GF-D8 (cell line): Measurements from ENCODE around the gene BRSK1.
A peak's percentile ranks its signal among the peaks of the same experiment; 100 is the strongest.

Experiments used
- DNase-seq: peaks from one replicate; lab custom pipeline; 2025; lab: John Stamatoyannopoulos, UW

Gene BRSK1

DNA sequence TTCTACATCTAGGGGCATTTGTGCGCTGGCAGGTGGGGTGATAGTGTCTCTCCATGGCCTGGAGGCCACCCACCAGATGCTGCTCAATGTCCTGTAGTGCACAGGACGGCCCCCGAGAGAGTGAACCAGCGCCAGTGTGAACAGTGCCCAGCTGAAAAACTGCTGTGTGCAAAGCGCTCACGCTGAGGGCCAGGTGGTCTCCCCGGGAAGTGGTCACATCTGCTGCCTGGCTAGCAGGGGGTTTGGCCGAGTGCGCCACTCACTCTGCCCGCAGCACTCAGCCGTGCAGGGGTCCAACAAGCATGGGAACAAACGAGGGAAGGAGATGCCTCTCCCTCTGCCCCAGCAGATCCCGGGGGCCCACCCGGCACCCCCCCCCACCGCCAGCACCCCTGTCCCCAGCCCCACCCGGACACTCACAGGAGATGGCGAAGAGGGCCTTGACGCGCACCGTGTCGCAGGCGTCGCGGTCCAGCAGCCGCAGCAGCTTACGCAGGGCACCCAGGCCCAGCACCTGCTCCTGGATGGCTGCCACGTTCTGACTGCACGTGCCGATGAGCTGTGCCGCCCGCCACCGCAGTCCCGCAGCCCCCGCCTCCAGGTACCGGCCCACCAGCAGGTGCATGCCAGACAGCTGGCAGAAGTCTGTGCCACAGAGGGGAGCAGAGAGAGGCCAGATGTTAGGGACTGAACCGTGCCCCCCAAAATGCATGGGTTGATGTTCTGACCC lies 9.7 kb upstream of the BRSK1 start:
- no peak for DNase-seq

DNA sequence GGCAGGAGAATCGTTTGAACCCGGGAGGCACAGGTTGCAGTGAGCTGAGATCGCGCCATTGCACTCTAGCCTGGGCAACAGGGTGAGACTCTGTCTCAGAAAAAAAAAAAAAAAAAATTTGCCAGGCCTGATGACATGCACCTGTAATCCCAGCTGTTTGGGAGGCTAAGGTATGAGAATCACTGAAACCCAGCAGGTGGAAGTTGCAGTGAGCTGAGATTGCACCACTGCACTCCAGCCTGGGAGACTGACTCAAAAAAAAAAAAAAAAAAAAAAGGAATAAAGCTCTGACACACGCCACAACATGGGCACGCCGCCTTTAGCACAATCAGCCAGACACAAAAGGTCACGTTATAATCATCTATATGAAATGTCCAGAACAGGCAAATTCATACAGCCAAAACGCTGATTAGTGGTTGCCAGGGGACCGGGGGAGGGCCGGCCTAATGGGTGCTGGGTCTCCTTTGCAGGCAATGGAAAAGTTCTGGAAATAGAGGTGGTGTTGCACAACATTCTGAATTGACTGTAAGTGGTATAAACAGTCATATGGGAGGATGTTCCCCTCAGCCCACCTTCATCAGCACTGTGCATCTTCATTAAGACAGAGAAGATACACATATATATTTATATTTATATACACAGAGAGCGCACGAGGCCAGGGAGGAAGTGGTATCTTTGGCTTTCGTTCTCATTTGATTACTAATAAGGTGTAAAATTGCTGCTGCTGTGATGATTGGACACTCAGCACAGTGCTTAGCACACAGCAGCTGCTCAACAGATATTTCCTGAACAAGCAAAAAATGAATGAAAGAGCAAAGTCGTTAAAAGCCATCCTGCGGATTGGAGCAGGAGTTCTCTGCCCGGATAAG lies 7.7 kb upstream of the BRSK1 start:
- no peak for DNase-seq

DNA sequence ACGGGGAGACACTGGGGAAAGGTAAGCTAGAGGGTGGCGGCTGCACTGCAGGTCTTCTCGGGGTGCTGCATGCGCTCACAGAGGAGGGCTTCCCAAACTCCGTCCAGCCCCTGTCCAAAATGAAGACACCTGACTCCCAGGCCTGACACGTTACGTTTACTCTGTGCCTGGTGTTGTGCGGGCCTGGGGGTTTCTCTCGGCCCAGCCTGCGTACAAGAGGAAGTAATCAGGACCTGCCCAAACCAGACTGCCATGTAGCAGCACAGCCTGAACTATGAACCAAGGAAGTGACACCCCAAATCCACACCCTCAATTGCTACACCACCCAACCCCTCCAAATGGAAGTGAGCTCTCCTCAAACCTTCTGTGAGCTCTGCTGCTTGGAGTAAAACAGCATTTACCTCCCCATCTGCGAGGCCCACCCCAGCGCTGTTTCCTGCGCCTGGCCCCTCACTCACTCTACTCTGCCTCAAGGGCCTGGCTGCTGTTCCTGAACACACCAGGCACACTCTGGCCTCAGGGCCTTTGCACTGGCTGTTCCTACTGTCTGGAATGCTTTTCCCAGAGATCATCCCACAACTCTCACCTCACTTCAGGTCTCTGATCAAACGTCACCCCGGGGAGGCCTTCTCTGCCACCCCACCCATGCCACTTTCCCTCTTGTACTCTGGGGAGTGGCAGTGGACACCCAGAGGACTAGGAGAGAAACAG lies 6.9 kb upstream of the BRSK1 start:
- DNase-seq, result no peak

DNA sequence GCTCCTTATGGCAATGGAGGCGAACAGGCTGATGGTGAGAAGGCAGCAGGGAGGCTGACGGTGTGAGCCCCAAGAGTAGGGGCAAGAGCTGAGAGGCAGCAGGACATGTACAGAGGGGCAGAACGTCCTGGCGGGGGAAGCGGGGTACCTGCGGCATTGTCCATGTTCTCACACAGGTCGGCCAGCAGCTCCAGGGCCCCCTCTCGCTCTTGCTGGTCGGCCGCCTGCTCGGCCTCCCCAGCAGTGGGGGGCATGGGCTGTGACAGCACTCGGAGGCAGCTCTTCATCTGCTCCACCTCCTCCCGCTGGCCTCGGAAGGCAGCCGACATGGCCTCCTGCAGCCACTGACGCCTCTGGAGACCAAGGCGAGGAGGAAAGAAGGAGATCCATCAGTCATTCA lies 6.3 kb upstream of the BRSK1 start:
- no peak for DNase-seq

DNA sequence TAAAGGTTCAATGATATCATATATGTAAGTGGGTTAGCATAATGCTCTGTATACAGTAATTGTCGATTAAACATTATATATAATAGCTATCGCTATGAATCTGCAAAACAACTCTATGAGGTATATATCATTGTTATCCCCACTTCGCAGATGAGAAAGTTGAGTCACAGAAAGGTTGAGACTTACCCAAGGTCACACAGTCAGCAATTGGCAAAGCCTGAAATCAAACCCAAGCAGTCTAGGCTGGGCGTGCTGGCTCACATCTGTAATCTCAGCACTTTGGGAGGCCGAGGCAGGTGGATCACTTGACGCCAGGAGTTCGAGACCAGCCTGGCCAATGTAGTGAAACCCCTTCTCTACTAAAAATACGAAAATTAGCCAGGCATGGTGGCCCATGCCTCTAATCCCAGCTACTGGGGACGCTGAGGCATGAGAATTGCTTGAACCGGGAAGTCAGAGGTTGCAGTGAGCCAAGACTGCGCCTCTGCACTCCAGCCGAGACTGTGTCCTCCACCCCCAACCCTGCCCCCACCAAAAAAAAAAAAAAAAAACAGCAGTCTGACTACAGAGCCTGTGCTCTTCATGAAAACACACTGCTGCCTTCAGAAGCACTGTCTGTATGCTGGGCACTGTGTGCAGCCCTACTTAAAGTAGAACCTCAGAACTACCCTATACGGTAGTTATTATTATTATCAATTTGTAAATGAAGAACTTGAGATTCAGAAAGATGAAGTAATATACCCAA lies 5.2 kb upstream of the BRSK1 start:
- DNase-seq, result no peak

DNA sequence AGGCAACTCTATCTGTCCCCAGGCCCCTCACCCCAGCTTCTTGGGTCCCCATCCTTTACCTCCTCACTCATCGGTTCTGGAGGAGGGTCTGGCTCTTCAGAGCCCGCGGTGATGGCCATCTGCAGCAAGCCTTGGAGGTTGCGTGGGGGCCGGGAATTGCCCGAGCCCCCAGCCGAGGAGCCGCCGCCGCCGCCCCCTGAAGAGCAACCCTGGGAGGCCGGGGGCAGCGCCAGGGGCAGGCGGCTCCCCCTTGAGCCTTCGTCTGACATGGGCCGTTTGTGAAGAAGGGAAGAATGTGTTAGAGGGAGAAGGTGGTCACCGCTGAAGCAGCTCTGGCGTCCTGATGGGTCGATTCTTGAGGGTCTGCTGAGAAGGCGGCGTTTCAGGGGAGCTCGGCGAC lies 4.5 kb upstream of the BRSK1 start:
- no peak for DNase-seq

DNA sequence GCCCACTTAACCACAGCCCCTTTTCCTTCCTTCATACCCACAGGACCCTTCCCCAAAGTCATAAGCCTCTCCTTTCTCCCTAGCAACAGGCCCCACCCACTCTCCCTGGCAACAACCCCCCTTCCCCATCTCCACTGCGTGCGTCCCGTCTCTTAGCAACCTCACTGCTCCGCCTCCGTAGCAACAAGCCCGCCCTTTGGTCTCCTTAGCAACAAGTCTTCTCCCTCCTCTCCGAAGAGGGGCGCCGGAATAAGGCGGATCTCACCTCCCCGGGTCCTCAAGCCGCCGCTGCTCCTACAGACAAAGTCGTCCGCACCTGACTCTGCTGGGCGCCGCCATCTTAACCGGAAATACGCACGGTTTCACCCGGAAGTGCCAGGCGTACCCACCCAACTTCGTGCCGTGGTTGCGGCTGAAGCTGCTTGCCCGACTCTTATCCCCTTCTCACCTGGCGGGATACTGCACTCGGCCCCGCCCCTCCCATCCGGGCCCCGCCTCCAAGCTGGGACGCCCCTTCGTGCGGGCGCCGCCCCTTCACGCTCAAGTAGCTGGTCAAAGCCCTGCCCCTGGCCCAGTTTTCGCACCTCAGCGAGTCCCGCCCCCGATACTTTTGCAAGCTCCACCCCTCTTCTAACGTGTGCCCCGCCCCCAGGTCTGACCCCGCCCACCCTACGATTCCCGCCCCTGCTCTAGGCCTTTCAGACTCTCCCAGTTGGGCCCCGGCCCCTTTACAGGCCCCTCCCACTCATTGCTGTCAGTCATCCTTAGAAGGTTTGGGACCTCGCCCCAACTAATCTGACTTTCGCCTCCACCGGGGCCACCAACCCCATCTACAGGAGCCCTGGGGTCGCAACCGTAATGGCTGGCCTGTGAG lies 3.8 kb upstream of the BRSK1 start, which contains the start of gene HSPBP1:
HSPBP1 (minus strand) TSS at position 341 of the 874 bp plus-strand sequence. CDS start 502 bp downstream, outside the sequence.
- DNase-seq, result peak; percentile 86

DNA sequence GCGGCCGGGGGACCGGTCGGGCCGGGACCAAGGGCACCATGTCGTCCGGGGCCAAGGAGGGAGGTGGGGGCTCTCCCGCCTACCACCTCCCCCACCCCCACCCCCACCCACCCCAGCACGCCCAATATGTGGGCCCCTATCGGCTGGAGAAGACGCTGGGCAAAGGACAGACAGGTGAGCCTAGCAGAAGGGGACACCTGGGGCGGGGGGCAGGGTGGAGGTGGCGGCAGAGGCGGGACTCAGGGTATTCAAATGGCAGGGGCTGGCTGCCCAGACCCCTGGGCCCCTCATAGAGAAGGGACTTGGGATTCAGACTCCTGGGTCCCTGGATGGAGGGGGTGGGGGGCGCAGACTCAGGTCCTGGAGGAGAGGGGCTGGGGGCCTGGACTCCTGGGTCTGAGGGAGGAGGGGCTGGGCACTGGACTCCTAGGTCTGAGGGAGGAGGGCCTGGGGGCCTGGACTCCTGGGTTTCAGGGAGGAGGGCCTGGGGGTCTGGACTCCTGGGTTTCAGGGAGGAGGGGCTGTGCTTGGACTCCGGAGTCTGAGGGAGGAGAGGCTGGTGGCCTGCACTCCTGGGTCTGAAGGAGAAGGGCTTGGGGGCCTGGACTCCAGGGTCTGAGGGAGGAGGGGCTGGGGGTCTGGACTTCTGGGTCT lies 735 bp downstream of the BRSK1 start:
- no peak for DNase-seq

DNA sequence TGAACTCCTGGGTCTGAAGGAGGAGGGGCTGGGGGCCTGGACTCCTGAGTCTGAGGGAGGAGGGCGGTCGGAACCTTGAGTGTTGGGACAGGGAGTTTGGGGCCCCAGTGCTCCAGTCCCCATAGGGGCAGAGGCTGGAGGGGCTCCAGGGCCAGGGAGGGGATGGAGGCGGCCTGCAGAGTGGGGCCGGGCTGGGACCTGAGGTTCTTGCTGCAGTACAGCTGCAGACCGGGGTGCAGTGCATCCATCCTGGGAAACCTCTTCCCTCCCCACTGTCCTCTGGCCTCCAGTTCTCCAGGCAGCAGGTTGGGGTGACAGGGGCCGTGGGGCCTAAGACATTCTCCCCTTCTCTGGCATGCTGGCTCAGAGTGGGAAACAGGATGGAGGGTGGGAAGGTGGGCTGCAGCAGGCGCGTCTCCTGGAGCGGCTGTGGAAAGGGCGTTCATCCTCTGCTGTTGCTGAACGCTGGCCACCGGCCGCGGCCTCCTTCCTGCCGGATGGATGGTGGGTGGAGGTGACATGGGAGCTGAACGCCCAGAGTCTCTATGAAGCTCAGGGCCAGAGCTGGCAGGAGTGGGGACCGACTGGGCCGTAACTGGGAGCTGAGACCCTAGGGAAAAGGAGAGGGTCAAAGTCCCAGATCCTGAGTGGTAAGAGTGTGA lies 1.6 kb downstream of the BRSK1 start:
- no peak for DNase-seq

DNA sequence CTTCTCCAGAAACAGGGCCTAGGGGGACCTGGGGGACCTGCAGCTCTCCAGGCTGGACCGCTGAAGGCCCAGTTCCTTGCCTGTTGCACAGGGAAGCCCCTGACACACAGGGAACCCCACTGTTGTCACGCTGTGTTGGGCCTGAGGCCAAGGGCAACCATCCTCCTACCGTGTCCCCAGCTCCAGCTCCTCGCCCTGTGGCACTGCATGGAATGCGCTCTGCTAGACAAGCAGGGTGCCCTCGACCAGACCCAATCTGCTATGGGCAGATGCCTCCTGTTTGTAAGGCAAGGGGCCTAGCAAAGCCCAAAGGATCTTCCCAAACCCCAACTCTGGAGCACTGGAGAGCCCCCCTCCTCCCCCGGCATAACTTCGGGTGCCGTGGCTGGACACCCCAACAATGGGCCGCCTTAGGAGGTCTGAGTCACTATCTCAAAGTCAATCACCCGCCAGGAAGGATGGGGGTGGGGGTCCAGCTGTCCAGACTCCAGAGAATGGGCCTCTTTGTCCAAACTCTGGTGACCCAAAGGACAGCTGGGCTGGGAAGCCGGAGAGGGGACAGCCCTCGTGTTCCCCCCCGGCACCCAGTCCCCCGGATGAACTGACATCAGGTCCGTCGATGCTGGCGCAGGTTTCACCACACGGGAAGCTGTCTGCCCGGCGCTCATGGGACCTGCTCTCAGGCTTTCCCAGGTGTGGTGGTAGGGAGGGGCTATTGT lies 3.7 kb downstream of the BRSK1 start:
- DNase-seq, result no peak

DNA sequence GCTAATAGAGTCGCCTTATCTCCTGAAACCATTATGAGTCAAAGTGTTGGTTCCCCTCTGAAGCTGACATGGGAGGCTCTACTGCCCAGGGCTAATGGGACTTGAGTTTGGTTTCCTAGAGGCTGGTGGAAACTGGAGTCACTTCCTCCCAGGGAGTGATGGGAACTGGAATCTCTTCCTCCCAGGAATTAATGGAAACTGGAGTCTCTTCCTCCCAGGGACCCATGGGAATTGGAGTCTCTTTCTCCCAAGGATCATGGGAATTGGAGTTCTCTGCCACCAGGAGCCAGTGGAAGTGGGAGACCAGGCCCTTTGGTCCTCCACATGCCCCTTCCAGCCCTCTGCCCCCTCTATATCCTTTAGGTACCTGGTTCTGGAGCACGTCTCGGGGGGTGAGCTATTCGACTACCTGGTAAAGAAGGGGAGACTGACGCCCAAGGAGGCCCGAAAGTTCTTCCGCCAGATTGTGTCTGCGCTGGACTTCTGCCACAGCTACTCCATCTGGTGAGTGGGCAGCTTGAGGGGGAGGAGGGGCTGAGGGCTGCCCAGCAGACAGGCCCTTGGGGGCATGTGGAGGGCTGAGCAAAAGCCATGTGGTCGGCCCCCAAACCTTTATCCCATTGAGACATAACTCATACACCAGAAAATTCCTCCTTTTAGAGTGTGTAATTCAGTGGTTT lies 5.5 kb downstream of the BRSK1 start:
- no peak for DNase-seq

DNA sequence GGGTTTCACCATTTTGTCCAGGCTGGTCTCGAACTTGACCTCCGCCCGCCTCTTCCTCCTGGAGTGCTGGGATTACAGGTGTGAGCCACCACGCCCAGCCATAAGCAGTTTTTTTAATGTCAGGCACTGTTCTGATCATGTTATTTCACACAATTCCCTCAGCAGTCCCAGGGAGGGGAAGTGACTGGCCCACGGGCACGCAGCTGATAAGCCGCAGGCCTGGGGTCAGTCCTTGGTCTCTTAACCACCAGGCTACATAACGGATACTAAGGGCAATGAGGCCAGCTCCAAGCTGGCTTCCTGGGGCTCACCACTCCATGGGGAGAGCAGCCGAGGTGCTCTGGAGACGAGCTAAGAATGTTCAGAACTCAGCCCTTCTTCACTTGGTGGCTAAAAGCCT lies 13.5 kb downstream of the BRSK1 start:
- no peak for DNase-seq

DNA sequence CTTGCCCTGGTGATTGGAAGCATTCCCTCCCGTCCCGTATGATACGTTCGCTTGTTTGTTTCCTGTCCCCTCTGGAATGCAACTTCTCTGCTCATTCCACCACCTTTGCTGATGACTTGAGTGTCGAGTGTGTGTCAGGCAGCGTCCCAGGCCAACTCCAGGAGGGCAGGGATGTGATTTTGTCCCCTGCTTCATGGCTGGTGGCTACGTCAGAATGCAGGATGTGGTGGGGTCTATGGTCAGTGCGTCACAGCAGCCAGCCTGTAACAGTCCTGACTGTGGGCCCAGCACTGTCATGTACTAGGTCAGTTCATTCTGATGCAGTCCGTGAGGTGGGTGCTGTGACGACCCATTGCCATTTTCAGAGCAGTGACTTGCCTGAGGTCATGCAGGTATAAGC lies 16.2 kb downstream of the BRSK1 start:
- DNase-seq, result no peak

DNA sequence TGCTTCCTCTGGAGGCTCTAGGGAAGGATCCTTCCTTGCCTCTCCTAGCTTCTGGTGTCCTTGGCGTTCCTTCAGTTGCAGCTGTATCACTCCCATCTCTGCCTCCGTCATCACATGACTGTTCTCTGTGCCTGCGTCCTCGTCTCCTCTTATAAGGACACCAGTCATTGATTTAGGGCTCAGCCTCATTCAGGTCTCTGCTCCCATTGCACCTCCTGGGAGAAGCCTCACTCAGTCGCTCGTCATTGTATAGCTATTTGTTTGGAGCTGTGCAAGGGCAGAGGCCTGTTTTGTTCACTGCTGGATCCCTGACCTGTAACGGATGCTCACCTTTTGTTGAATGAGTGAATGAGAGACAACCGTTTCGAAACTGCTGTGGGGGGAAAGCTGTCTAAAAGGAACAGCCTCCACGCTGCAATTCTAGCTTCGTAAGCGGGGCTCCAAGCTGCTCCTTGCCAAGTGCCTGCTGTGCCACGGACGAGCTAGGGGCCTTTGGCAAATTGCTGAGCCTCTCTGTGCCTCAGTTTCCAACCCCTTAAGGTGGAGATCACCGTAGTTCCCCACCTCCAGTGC lies 17.2 kb downstream of the BRSK1 start:
- no peak for DNase-seq

DNA sequence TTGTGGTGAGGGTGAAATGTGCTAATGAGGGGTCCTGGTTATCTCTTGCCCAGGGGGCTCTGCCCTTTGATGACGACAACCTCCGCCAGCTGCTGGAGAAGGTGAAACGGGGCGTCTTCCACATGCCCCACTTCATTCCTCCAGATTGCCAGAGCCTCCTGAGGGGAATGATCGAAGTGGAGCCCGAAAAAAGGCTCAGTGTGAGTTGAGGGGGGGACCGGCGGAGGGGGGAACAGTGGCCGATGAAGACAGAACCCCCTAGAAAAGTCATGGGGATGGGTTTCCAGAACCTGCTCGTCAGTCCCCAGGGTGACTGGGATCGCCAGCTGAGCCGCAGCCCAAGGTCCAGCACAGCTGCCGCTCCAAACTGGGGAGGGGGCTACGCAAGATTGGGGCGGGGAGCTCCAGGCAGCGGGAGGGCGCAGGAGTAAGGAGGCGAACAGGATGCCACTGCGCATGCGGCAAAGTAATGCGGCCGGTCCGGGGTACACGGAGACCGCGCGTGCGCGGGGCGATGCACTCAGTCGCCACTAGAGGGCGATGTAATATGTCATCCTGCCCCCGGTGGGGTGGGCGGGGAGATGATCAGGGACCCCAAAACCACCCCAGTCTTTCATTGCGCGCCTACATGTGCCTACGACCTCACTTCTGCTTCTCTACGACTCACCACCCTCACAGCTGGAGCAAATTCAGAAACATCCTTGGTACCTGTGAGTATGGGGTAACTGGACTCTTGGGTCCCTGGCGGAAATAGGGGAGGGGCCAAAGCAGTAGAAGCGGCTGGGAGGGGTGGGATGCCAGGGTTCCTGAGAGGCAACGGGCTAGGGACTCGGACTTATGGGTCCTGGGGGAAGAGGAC lies 17.9 kb downstream of the BRSK1 start:
- DNase-seq, result peak; percentile 41

DNA sequence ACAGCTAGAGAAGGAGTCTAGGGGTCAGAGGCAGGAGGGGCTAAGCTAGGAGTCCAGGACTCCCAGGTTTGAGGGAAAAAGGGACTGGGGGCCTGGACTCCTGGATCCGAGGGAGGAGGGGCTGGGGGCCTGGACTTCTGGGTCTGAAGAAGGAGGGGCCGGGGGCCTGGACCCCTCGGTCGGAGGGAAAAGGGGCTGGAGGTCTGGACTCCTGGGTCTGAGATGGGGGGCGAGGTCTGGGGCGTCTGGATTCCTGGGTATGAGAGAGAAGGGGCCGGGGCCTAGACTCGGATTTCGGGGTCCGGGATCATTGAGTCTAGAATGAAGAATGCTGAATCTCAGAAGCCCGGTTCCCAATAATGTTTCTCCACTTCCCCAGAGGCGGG lies 18.5 kb downstream of the BRSK1 start:
- DNase-seq, result no peak

DNA sequence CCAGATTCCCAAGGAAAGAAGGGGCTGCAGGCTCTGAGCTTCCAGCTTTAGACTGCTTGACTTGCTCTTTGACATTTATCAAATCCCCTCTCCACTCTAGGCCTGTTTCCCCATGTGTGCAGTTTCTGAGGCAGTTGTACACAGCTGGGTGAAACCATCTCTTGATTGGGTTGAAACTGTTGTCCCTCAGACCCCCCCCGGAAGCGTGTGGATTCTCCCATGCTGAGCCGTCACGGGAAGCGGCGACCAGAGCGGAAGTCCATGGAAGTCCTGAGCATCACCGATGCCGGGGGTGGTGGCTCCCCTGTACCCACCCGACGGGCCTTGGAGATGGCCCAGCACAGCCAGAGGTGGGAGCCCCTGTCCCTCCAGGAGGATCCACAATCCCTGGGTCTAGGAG lies 19.7 kb downstream of the BRSK1 start:
- DNase-seq, result no peak
